CD4-positive, alpha-beta T cell treated with Interleukin-10 for 1 hour (primary cell): ENCODE data around the gene AHNAK.
"Not testable (repeated sequence)": the region's sequence is repeated elsewhere in the genome, so short reads cannot be mapped to it uniquely, and the experiment has no call there.

Experiments used
- DNase-seq: peaks from one replicate; pipeline ENCODE4 v3.0.0-alpha.2; 2020

Gene AHNAK

DNA sequence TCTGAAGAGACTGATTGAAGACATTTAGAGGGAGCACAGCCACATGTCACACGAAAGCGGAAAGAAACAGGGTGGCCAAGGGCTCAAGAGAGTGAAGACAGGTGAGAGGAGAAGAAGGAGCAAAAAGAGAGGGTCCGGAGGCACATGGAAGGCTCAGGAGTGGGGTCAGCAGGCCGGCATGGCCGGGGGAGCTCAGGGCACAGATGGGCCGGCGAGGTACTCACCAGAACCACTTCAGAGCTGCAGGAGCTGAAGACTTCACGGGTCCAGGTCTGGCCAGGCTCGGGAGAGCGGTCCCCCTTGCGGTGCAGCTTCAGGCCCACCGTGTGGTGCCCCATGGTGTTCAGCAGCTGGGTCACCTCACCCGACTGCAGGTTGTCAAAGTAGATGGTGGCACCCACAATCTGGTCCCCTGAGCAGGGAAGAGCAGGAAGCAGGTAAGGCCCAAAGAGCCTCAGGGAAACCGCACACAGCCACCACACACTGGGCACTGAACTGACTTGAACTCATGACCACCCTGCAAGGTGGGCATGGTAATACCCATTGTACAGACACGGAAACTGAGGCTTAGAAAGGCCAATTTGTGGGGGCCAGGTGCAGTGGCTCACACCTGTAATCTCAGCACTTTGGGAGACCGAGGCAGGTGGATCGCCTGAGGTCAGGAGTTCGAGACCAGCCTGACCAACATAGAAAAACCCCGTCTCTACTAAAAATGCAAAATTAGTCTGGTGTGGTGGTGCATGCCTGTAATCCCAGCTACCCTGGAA is 11.6 kb downstream of the AHNAK start:
- no peak for DNase-seq

DNA sequence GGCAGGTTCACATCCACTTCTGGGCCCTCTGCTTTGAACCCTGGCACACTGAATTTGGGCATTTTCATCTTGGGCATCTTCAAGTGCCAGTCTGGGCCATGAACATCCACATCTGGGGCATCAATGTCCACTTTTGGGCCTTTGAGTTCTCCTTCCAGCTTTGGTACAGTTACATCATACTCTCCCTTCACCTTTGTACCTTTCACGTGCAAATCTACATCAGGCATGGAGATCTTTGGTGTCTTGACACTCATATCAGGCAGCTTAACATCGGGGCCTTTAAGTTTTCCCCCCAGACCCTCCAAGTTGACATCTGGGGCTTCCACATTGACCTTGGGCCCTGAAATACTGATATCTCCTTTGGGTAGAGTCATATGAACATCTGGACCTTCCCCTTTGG is 14.5 kb downstream of the AHNAK start:
- no peak for DNase-seq

DNA sequence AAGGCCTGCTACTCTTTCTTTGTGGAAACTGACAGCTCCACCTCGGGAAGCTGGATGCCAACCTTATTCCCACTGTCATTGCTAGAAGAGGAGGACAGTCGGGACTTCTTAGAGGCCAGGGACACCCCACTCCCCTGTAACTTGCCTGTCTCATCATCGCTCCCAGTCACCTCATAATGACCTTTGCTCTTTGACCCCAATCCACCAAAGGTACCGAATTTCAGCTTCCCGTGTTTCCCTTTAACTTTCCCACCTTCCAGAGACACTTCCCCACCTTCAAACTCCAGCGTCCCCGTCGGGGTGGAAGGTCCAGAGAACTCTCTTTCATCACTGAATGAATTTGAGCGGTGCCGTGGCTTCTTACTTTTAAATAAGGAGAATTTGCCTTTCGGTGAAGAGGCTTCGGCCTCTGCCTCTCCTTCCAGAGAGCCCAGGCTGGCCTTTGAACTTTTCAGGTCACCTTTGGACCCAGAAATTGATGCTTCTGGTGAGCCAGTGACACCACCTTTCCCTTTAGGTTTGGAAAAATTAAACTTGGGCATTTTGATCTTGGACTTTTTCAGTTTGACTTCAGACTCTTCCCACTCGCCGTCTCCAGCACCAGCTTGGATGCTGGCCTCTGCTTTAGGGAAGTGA is 29.8 kb downstream of the AHNAK start:
- peak; percentile 31 for DNase-seq

DNA sequence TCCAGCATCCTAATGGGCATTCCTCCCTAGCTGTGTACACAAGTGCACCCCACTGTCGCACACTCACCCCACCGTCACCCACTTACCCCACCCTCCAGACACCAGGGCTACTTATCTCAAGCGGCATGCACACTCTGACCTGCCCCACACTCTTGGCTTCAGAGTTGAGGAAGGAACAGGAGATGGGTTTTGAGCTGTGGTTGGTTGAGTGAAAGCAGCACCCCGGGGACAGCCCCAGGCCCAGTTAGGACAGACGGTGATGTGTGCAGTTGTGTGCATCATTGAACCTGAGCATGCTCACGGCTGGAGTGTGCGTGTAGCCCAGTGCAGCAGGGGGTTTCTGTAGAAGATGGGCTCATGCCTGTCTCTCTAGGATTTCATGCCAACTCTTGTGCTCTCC is 32.5 kb downstream of the AHNAK start:
- DNase-seq: peak; percentile 41

DNA sequence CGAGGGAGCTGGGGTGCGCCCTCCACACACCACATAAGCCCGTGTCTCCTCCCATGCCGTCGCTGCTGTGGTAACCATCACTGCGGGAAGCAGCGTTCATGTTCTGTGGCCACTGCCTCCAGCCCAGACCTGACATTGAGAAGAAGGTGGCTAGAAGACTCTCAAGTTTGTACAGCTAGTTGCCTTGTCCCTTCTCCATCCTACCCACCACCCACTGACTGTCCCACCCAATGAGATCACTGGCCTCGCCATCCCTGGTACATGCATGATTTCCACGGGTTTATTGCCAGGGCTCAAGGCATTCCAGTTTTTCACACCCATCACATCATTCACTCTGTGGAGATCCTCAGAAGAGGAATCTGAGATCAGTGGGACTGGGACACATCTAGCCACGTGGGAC is 33.0 kb downstream of the AHNAK start:
- peak; percentile 43 for DNase-seq

DNA sequence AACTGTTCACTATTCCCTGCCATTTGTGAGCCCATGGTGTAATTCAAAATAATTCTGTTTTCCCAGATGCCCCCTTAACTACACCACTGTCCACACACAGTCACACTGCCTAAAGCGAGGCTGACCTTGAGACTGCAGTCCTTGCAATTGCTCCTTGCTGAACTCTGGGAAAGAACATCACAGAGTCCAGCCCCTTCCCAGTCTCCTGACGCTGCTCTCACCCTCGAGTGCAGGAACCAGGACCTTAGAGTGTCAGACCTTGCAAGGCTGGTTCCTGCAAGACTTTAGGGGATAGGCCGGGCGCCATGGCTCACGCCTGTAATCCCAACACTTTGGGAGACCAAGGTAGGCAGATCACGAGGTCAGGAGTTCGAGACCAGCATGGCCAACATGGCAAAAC is 33.6 kb downstream of the AHNAK start:
- DNase-seq: peak; percentile 26

DNA sequence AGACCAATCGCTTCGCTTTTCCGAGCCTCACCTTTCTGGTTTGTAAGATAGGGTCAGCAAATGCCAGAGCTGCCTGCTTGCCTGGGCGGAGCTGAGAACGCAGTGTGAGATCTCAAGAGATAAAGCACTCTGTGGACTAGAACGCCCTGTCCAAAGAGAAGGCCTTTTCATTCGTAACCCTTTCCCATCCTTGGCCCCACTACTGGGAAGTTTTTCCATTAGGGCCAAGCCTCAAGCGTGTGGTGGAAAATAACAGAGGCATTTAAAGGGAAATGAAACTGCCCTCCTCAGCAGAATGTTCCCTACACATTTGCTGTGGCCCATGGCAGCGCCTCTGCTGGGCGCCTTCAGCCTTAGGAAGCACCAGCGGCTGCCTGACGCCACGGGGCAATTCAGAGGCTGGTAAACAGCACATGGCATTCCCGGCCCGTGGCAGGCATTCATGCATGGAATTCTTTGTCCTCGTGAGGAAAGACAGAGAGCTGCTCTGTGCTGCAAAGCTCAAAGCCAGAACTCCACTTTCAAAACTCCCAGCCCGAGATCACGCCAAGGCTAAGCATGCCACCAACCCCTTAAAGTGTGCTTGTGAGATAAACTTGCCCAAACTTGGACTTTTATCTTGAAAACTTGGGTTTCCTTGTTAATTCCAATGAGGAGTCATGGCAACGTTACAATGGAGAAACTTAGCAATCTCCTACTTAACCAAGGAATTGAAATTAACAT is 38.1 kb downstream of the AHNAK start:
- DNase-seq: no peak

DNA sequence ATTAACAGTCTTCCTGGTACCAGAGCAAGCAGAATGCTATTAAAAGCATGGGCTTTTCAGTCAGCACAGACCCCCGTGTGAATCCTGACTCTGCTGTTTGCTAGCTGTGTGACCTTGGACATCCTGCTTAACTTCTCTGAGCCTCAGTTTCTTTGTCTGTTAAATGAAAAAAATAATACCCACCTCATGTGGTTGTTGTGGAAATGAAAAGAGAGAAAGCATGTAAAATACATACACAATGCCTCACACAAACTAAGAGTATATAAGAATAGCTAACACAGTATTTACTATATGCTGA is 39.5 kb downstream of the AHNAK start:
- DNase-seq: no peak

DNA sequence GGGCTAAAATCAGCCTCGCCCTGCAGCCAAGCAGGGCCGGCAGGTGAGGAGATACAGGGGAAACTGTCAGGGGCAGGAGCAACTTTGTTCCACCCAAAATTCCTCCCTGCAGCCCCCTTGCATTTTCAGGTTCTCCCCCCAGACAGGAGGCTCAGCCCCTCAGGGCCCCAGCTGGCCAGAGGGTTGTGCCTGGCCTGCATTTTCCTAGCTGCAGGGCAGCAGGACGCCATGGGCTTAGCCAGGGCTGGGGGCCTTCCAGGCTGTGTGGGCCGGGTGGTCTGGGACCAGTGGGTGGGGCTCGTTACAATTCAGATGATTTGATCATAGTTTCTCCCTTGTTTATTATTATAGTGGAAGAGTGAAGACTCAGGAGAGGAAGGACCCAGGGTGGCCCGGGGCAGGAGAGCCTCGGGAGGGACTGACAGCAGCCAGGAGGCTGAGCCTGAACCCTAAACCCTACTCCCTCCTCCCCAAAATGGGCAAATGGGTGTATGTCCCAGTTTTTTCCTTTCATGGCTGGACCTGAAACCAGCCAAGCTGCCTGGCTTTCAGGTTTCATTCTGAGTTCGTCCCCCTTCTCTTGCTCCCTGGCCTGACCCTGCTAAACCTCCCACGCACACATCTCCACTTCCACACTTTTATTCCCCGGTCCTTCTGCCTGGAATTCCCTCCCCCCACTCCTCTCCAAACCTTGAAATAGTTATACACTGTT is 40.0 kb downstream of the AHNAK start:
- DNase-seq: no peak

DNA sequence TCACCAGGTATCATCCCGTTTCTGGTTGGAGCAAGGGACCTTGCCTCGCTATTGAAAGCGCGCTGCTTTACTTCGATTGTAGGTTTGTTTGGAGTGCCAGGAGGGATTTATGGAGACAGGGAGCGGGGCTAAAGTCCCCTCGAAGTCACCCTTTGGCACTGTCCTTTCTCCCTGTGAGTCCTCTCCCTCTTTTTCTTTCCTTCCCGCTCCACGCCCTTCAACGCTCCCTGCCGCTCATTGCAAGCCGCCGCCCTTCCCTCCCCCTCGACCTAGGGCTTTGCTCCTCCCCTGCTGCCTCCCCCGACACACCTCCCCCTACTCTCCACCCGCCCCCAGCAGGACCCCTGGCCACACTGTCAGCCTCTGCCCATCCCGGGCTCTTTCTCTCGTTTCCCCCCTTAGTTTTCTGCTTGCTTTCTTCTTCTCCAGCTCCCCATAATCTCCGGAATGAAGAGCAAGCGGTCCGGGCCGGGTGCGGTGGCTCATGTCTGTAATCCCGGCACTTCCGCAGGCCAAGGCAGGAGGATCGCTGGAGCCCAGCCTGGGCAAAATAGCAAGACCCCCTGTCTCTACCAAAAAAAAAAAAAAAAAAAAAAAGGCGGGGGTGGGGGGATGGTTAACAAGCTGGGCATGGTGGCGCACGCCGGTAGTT is 41.0 kb downstream of the AHNAK start:
- no peak for DNase-seq

DNA sequence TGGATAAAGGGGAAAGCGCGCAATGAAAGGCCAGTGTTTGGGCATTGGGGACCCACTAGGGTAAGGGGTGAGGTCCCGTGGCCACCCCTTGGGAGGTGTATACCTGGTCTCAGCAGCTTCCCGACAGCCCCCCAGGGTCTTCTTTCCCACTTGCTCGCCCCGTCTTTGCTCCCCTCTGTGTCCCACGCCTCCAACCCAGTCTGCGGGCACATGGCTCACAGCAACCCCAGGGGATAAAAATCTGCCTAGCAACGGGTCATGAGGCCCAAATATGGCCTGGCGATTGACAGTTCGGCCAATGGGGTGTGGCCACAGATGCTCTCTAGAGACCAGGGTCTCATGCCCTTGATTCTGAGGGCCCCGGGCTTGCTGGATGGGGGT is 41.6 kb downstream of the AHNAK start:
- DNase-seq: no peak

DNA sequence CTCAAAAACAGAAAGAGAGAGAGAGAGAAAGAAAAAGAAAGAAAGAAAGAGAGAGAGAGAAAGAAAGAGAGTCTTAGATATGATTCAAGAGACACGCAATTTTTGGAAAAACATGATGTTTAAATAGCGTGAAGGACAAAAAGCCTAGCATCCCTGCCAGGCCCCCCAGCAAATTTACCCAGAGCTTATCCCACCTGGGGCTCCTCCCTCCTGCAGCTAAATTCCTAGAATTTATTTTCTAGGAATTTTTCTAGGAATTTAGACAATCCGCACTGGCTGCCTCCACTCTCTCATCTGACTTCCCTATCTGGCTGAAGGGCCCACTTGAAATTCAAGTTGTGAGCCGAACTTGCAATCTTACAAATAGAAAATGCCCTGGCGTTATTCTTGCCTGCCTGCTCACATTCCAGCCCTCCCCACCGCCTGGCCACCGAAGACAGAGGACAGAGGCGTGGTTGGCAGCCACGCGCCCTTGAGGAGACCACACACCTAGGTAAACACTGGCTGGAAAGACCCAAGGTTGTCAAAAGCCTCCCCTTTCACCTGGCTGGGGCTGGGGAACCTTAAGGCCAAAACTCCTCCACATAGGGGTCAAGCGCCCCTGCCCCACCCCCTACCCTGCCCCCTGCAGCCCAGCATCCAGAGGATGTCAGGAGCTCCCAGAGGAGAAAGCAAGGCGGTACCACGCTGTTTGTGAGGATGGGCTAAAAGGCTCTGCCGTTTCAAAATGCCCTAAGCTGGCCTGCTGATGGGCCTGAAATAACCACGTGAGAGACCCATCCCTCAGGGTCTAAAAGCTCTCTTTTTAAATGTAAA is 42.2 kb downstream of the AHNAK start:
- no peak for DNase-seq

DNA sequence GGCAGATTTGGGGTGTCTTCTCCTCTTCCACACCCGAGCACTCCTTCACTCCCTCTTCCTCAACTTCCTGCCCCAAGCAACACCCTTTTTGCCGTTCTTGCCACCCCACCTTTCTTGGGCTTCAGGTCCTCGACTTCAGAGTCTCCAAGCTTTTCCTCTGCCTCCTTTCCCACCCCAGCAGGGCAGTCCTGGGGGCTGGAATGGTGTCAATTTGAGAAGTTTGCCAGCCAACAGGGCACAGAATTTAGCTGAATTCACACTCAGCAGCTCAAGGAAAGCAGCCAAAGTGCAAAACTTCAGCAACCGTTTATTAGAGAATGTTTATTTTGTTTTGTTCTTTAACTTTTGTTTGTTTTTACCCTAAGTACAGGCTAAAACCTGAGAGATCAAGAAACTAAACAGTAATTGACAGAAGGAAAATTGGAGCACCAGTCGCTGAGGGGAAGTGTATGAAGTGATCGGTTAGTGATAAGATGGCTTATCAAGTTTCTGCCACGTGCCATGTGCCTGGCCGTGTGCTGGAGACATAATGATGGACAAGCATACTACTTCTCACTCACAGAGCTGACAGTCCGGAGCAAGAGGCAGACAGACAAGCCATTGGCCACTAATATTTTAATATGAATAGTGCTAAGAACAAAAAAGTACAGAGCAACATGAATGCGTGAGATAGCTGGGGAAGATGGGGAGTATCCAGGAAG is 44.4 kb downstream of the AHNAK start:
- DNase-seq: no peak

DNA sequence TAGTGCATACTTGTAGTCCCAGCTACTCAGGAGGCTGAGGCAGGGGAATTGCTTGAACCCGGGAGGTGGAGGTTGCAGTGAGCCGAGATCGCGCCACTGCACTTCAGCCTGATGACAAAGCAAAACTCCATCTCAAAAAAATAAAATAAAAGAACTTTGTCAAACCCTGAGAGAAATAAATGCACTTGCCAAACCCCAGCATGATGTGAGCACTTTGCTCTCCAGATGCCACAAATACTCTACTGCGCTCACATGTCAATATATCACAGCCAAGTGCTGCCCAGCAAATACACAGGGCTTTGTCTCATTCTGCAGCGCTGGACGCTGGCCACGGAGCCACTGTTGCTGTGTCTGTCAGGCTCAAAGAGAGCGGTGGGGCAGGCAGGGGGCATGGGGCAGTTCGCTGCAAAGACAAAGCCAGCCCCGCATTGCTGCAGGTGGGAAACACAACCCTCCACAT is 45.1 kb downstream of the AHNAK start:
- DNase-seq: no peak

DNA sequence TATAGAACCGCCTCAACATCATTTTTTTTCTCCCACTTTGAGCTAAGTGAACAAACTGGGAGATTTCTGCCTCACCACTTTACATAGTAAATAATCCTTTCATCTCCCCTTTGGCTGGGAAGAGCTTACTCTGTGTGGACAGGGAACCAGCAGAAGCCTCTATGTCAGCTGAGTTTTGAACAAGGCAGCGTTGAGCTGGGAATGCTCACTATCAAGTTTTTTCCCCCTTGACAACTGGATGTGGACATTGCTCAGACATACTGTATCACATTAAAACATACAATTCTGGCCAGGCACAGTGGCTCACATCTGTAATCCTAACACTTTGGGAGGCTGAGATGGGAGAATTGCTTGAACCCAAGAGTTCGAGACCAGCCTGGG is 46.0 kb downstream of the AHNAK start:
- DNase-seq: no peak

DNA sequence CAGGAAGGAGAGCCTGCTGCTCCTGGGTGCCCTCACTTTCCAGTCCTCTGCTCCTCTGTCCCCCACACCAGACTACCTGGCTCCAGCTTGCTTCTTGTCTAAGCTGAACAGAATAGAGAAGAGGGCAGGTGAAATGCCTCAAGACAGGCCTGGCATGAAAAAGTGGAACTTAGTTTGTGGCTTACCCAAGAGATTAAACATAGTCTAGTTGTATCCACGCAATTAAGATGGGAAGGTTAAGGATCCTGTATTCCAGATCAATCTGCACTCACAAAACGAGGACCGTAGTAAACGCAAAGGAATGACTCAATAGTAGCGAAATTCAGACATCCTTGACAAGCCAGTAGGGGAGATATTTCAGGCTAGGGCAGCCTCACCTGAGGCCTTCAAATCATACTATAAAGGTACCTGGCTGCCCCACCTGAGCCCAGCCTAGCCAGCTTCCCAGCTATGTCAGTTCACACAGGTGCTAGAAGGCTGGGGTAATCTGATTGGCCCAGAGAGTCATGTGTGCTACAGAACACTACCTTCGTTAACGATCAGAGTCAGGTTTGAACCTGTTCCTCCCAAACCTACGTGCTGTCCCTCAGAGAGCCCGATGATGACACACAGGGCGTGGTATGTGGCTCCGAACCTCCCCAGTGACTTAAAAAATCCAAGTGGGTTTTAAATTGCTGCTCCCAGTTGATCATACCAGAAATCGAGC is 46.5 kb downstream of the AHNAK start:
- no peak for DNase-seq

DNA sequence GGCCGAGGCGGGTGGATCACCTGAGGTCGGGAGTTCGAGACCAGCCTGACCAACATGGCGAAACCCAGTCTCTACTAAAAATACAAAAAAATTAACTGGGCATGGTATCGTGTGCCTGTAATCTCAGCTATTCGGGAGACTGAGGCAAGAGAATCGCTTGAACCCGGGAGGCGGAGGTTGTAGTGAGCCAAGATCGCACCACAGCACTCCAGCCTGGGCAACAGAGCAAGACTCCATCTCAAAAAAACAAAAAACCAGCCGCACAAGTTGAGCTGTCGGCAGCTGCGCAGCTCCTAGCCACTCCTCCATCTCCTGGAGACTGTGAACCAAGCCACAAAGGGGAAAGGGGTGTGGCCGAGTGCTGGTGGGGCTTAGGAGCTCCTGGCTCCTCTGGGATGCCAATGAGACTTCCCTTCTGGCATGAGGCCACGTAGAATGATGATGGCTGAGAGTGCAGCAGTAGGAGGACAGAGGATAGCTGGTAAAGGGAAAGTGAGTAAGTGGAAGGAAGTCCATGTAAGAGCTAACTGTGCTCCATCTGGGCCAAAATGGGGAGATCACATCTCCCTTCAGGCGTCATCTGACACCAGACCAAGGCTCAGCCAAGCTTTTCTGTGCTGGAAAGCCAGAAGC is 47.2 kb downstream of the AHNAK start:
- DNase-seq: not testable (repeated sequence)

DNA sequence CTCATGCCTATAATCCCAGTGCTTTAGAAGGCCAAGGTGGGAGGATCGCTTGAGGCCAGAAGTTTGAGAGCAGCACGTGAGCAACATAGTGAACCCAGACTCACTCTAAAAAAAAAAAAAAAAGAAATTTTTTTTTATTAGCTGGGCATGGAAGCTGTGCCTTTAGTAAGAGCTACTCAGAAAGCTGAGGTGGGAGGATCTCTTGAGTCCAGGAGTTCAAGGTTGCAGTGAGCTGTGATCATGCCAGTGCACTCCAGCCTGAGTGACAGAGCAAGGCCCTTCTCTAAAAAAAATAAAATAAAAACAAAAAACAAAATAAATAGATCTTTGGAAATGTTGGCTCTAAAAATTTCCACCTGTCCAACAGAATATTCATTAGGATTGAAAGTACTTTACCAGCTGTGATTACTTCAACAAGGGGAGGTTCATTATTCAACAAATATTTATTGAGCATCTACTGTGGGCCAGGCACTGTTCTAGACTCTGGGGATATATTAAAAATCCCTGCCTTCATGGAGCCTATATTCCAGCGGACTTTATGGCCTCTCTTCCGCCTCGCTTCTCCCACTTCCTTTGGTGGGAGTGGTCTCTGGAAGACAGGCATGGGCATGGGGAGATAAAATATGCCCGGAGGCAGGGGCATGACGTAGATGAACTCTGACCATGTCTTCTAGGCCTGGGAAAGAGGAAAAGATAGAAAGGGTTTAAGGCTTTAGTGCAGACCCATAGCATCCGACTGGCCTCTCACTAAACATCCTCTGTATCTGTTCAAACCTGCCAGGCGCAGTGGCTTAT is 47.9 kb downstream of the AHNAK start:
- DNase-seq: no peak

DNA sequence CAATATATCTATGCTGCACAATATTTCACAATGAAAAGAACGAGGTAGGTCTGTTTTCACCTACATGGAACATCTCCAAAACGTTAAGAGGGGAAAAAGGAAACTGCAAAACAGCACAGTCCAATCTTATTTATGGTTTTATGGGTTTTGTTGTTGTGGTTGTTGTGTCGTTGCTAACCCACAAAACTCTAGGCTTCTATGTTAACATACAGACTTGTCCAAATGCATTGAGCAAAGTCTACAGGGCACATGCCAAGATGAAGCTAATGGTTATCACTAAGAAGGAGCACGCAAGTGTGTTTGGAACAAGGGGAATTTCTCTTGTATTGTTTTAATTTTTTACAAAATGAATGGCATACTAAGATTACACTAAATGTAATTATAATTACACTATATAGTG is 48.6 kb downstream of the AHNAK start:
- DNase-seq: no peak
